SK-N-SH treated with all-trans-retinoic acid at 6 μM for 48 hours (cell line): Measurements from ENCODE around the gene CLIC5.

ENCODE experiments used
- ATAC-seq: fragments of 200-7000 bp; cut with Tn5 transposase; 3 replicates; pipeline ENCODE4 v1.9.1; 2020; ENCODE audit warnings: mild to moderate bottlenecking, moderate library complexity
- ARNTL ChIP-seq: fragments of 450-650 bp; formaldehyde crosslinking; IDR thresholded peaks from 2 replicates; pipeline ENCODE4 v1.5.0; 2020; ENCODE audit warnings: low read depth, mild to moderate bottlenecking, moderate library complexity, borderline replicate concordance
- BACH2 ChIP-seq: fragments of 250-450 bp; sonication (Bioruptor Pico); IDR thresholded peaks from 2 replicates; pipeline ENCODE4 v1.9.0; 2021; ENCODE audit warnings: mild to moderate bottlenecking, borderline replicate concordance
- CREB5 ChIP-seq: fragments of 250-450 bp; sonication (Bioruptor Pico); IDR thresholded peaks from 2 replicates; pipeline ENCODE4 v1.5.1; 2020; ENCODE audit warnings: low read depth, mild to moderate bottlenecking, moderate library complexity
- CSDC2 ChIP-seq: fragments of 250-450 bp; sonication (Bioruptor Pico); IDR thresholded peaks from 2 replicates; pipeline ENCODE4 v1.5.0; 2020; ENCODE audit warnings: mild to moderate bottlenecking, moderate library complexity
- CSRNP3 ChIP-seq: fragments of 250-450 bp; sonication (Bioruptor Pico); IDR thresholded peaks from 2 replicates; pipeline ENCODE4 v1.5.1; 2021; ENCODE audit warnings: mild to moderate bottlenecking, moderate library complexity
- ESRRG ChIP-seq: fragments of 250-450 bp; sonication (Bioruptor Pico); IDR thresholded peaks from 2 replicates; pipeline ENCODE4 v1.6.1; 2021; ENCODE audit warnings: mild to moderate bottlenecking
- GLIS3 ChIP-seq: fragments of 250-450 bp; sonication (Bioruptor Pico); IDR thresholded peaks from 2 replicates; pipeline ENCODE4 v1.5.0; 2020; ENCODE audit warnings: mild to moderate bottlenecking, moderate library complexity
- ISL1 ChIP-seq: fragments of 250-450 bp; sonication (Bioruptor Pico); IDR thresholded peaks from 2 replicates; pipeline ENCODE4 v2.1.2; 2022; ENCODE audit warnings: mild to moderate bottlenecking, moderate library complexity
- OSR1 ChIP-seq: fragments of 250-450 bp; sonication (Bioruptor Pico); IDR thresholded peaks from 2 replicates; pipeline ENCODE4 v1.8.0; 2022; ENCODE audit warnings: moderate library complexity, mild to moderate bottlenecking, inconsistent platforms
- POU6F1 ChIP-seq: fragments of 250-450 bp; sonication (Bioruptor Pico); IDR thresholded peaks from 2 replicates; pipeline ENCODE4 v1.8.0; 2021; ENCODE audit warnings: low read depth, mild to moderate bottlenecking, moderate library complexity, borderline replicate concordance
- PPARA ChIP-seq: fragments of 250-450 bp; sonication (Bioruptor Pico); IDR thresholded peaks from 2 replicates; pipeline ENCODE4 v1.5.0; 2020; ENCODE audit warnings: mild to moderate bottlenecking, borderline replicate concordance
- TCF4 ChIP-seq: fragments of 250-450 bp; sonication (Bioruptor Pico); IDR thresholded peaks from 2 replicates; pipeline ENCODE4 v1.8.0; 2021; ENCODE audit warnings: mild to moderate bottlenecking, moderate library complexity, borderline replicate concordance
- TOX ChIP-seq: fragments of 250-450 bp; sonication (Bioruptor Pico); IDR thresholded peaks from 2 replicates; pipeline ENCODE4 v1.8.0; 2021; ENCODE audit warnings: mild to moderate bottlenecking, moderate library complexity, borderline replicate concordance
- TSHZ2 ChIP-seq: fragments of 250-450 bp; sonication (Bioruptor Pico); IDR thresholded peaks from 2 replicates; pipeline ENCODE4 v1.5.0; 2020; ENCODE audit warnings: mild to moderate bottlenecking, moderate library complexity
- ZC3H10 ChIP-seq: fragments of 250-450 bp; sonication (Bioruptor Pico); IDR thresholded peaks from 2 replicates; pipeline ENCODE4 v1.5.1; 2021; ENCODE audit warnings: mild to moderate bottlenecking, moderate library complexity
- ZFP3 ChIP-seq: fragments of 250-450 bp; sonication (Bioruptor Pico); IDR thresholded peaks from 2 replicates; pipeline ENCODE4 v1.5.0; 2020; ENCODE audit warnings: mild to moderate bottlenecking, moderate library complexity
- ZFP30 ChIP-seq: fragments of 450-650 bp; formaldehyde crosslinking; IDR thresholded peaks from 2 replicates; pipeline ENCODE4 v1.5.0; 2022; ENCODE audit warnings: mild to moderate bottlenecking, moderate library complexity
- ZNF565 ChIP-seq: fragments of 450-650 bp; formaldehyde crosslinking; conservative IDR thresholded peaks from 2 replicates; pipeline ENCODE4 v1.5.0; 2020; ENCODE audit warnings: low read depth, mild to moderate bottlenecking, moderate library complexity
- ZNF70 ChIP-seq: fragments of 450-650 bp; formaldehyde crosslinking; IDR thresholded peaks from 2 replicates; pipeline ENCODE4 v1.5.0; 2020; ENCODE audit warnings: mild to moderate bottlenecking, moderate library complexity
- ZNF8 ChIP-seq: fragments of 450-650 bp; formaldehyde crosslinking; IDR thresholded peaks from 2 replicates; pipeline ENCODE4 v1.5.0; 2020; ENCODE audit warnings: mild to moderate bottlenecking, moderate library complexity

CLIC5 gene

GRCh38 chr6:45984347-45984746 lies 31.3 kb downstream of the CLIC5 start:
- TF ChIP-seq PPARA (CRISPR knock-in tag) (no peak), TSHZ2 (CRISPR knock-in tag) (no peak), ZC3H10 (CRISPR knock-in tag) (no peak)
- ATAC-seq: no peak

GRCh38 chr6:45983062-45983461 lies 32.6 kb downstream of the CLIC5 start:
- no peak for ATAC-seq
- TF ChIP-seq CSRNP3 (CRISPR knock-in tag): no peak
- no peak for TF ChIP-seq TOX (CRISPR knock-in tag)
- no peak for TF ChIP-seq ZNF565 (CRISPR knock-in tag)
- no peak for TF ChIP-seq ARNTL (CRISPR knock-in tag)
- TF ChIP-seq ZC3H10 (CRISPR knock-in tag): no peak
- no peak for TF ChIP-seq GLIS3 (CRISPR knock-in tag)
- no peak for TF ChIP-seq ZNF70 (CRISPR knock-in tag)
- TF ChIP-seq OSR1 (CRISPR knock-in tag): no peak

- no peak for ATAC-seq
- TF ChIP-seq ESRRG (CRISPR knock-in tag): no peak
- no peak for TF ChIP-seq PPARA (CRISPR knock-in tag)
- TF ChIP-seq ARNTL (CRISPR knock-in tag): no peak
- no peak for TF ChIP-seq CSDC2
- no peak for TF ChIP-seq ZFP3 (CRISPR knock-in tag)
- TF ChIP-seq ZNF565 (CRISPR knock-in tag): no peak
- no peak for TF ChIP-seq ZFP30 (CRISPR knock-in tag)
- no peak for TF ChIP-seq ISL1 (CRISPR knock-in tag)
- no peak for TF ChIP-seq POU6F1 (CRISPR knock-in tag)
- TF ChIP-seq TCF4: no peak
- no peak for TF ChIP-seq GLIS3 (CRISPR knock-in tag)
- no peak for TF ChIP-seq CREB5 (CRISPR knock-in tag)
- TF ChIP-seq BACH2: no peak
- no peak for TF ChIP-seq ZNF8 (CRISPR knock-in tag)
- no peak for TF ChIP-seq ZNF70 (CRISPR knock-in tag)
Measured at GRCh38 chr6:45982280-45983036, 33.2 kb downstream of the CLIC5 start.

- TF ChIP-seq PPARA (CRISPR knock-in tag) (no peak), ZFP30 (CRISPR knock-in tag) (no peak), ZNF8 (CRISPR knock-in tag) (no peak), OSR1 (CRISPR knock-in tag) (no peak), TOX (CRISPR knock-in tag) (no peak), TCF4 (no peak), ZC3H10 (CRISPR knock-in tag) (no peak), ZNF565 (CRISPR knock-in tag) (no peak), POU6F1 (CRISPR knock-in tag) (no peak), CSRNP3 (CRISPR knock-in tag) (no peak), ZNF70 (CRISPR knock-in tag) (no peak), ISL1 (CRISPR knock-in tag) (no peak), GLIS3 (CRISPR knock-in tag) (no peak), CREB5 (CRISPR knock-in tag) (no peak)
- ATAC-seq: no peak
Measured at GRCh38 chr6:45981046-45981445, 34.6 kb downstream of the CLIC5 start.
